Measurements from ENCODE around the gene FUCA1.

GRCh38 chr1:23845163-23845562 is 22.9 kb downstream of the FUCA1 start:
- TF ChIP-seq, protein P1, sequence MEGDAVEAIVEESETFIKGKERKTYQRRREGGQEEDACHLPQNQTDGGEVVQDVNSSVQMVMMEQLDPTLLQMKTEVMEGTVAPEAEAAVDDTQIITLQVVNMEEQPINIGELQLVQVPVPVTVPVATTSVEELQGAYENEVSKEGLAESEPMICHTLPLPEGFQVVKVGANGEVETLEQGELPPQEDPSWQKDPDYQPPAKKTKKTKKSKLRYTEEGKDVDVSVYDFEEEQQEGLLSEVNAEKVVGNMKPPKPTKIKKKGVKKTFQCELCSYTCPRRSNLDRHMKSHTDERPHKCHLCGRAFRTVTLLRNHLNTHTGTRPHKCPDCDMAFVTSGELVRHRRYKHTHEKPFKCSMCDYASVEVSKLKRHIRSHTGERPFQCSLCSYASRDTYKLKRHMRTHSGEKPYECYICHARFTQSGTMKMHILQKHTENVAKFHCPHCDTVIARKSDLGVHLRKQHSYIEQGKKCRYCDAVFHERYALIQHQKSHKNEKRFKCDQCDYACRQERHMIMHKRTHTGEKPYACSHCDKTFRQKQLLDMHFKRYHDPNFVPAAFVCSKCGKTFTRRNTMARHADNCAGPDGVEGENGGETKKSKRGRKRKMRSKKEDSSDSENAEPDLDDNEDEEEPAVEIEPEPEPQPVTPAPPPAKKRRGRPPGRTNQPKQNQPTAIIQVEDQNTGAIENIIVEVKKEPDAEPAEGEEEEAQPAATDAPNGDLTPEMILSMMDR (conservative IDR thresholded peaks at IDR 0.05) = no peak
- no peak for TF ChIP-seq EZH2 (IDR thresholded peaks at IDR 0.05; ENCODE audit: low read depth)

Data from PC-9 (cell line).